SJSA1 (cell line): ENCODE results near the gene ADAMTS13. TPM values are rescaled to one million over a fixed set of nuclear protein-coding genes. Genes with fewer than 3 reads are reported as not detected.

Experiments used
- DNase-seq, 2 experiments: peaks; one replicate each; pipeline ENCODE4 v3.0.0-alpha.2; 2015 to 2020; ENCODE audit warnings: low spot score in 2 of 2, low read depth in 1 of 2
- H3K27ac ChIP-seq: fragments of 250-450 bp; sonication (Bioruptor Pico); 2 replicates; pipeline ENCODE4 v1.5.1; 2020; ENCODE audit warnings: mild to moderate bottlenecking, moderate library complexity
- H3K27me3 ChIP-seq: fragments of 250-450 bp; sonication (Bioruptor Pico); replicated peaks from 2 replicates; pipeline ENCODE4 v1.5.1; 2020; ENCODE audit warnings: mild to moderate bottlenecking, moderate library complexity
- H3K36me3 ChIP-seq: fragments of 250-450 bp; sonication (Bioruptor Pico); 2 replicates; pipeline ENCODE4 v1.5.1; 2020; ENCODE audit warnings: mild to moderate bottlenecking
- H3K4me1 ChIP-seq: fragments of 250-450 bp; sonication (Bioruptor Pico); replicated peaks from 2 replicates; pipeline ENCODE4 v1.6.1; 2021; ENCODE audit warnings: mild to moderate bottlenecking
- H3K4me3 ChIP-seq: fragments of 250-450 bp; sonication (Bioruptor Pico); 2 replicates; pipeline ENCODE4 v1.5.1; 2020; ENCODE audit warnings: mild to moderate bottlenecking
- H3K9me3 ChIP-seq: fragments of 250-450 bp; sonication (Bioruptor Pico); replicated peaks from 2 replicates; pipeline ENCODE4 v1.5.1; 2020; ENCODE audit warnings: mild to moderate bottlenecking
- total RNA-seq: library from RNA; depleted of rRNA; stranded (reverse); fragments of >200 nt; shearing (Covaris generic); gene quantifications from 2 replicates; pipeline ENCODE4 v1.2.3, GENCODE V29; 2014

Gene ADAMTS13
- total RNA-seq, 1 experiment from 2014 or later = 0.24 TPM

DNA sequence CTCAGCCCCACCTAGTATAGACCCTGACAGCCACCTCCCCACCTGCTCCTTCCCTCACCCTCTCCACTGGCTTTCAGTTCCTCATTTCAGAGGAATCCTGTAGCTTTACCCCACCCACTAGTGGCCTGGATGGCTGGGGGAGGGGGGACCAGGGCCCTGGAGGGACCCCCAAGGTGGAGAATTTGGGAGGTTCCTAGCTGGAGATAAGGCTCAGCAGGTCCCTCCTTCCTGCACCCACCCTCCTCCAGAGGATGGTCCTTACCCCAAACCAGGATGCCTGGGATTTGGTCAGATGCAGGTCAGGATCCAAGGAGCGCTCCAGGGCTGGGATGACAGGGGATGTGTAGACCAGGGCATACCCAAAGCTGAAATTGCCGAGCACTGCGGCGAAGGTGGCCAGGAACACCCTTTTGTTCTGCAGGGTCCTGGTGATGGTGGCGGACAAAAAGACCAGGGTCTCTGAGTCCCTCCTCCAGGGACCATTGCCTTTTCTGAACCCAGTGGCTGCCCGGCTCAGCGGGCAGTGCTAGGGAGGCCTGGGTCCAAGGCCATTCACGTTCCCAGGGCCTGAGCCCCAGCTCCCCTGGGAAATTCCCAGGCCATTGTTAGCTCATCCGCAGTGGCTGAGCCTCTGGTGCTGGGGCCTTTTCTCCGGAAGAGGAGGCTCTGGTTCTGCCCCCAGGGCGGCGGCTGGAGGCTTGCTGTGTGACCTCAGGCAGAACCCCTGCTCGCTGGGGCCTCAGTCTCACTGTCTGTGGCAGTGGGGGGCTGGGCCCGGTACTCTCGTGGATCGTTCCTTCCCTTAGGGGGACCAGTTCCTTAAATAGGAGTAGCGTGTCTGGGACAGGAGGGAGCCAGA, 56.1 kb downstream of the ADAMTS13 start:
- H3K4me1 ChIP-seq = peaks cover 15% of the 10 kb centered on the region
- H3K4me3 ChIP-seq = peak overlapping the region; percentile 53
- no peaks in the 10 kb centered on the region for H3K9me3 ChIP-seq
- DNase-seq = peak; percentile 74 to 79
- peak overlapping the region; percentile 66 for H3K27ac ChIP-seq
- peaks cover 41% of the 10 kb centered on the region for H3K36me3 ChIP-seq
- no peaks in the 10 kb centered on the region for H3K27me3 ChIP-seq

DNA sequence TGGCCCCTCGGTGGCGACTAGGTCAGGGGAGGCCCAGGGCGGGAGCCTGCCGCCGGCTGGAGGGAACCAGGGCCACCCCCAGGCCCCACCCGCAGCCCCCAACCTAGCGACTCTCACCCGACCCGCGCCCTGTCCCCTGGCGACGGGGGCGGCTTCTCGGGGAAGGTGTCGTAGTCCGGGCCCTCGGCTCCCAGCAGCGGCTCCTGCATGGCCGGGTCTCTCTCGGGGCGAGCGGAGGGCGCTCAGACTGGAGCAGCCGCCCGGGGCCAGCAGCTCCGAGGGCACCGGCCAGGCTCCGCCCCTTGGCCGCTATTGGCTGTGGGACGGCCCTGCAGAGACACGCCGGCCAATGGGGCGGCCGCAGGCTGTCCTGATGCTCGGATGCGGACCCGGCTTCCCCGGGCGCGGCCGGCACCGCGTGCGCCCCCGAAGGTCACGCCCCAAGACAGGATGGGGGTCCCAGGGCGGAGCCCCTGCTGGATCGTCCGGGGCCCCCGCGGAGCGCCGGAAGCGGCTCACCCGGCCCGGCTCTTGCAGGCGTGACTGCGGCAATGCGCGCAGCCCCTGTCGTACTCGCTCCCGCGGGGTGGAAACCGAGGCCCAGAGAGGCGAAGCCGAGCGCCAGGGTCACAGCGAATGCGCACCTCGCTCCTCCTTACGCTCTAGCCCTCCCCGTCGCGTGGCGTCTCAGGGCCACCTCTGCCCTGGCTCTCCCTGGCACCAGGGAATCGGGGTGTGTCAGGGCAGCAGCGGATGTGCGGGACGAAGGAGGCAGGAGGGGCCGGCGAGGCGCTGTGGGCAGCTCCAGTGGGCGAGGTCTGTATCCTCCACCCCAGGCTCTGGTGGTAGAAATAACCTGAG, 56.9 kb downstream of the ADAMTS13 start, which contains the start of gene SLC2A6:
Gene SLC2A6, minus strand, starts transcription at position 249 of the 861 bp plus-strand sequence. Its CDS starts 40 bp downstream, at position 209.
- peak; percentile 70 to 82 for DNase-seq
- Histone ChIP-seq H3K36me3 (peaks cover 32% of the 10 kb centered on the region), H3K4me3 (peak within 1 kb of the TSS; percentile 53), H3K9me3 (no peaks in the 10 kb centered on the region), H3K27ac (peak within 1 kb of the TSS; percentile 66), H3K4me1 (peaks cover 15% of the 10 kb centered on the region), H3K27me3 (no peaks in the 10 kb centered on the region)

DNA sequence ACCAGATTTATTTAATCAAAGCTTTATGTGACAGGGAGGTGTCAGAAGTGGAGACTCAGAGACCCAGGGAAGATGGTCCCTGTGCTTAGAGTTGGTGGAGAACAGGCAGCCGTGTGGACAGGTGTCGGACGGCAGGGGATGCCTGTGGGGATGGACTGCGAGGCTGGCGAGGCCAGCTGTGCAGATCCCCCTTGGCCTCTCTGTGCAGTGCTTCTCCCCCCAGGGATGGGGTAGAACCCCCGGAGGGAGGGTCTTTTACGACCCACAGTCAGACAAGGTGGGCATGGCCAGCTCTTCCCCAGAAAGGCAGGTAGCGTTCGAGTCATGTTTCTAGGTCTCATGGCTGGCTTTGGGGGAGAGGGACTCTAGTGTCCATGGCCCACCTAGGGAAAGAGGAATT, 61.4 kb downstream of the ADAMTS13 start:
- peaks cover 9% of the 10 kb centered on the region for H3K4me1 ChIP-seq
- H3K9me3 ChIP-seq = no peaks in the 10 kb centered on the region
- no peak overlapping the region for H3K4me3 ChIP-seq
- no peaks in the 10 kb centered on the region for H3K36me3 ChIP-seq
- H3K27ac ChIP-seq = no peak overlapping the region
- no peak for DNase-seq
- no peaks in the 10 kb centered on the region for H3K27me3 ChIP-seq

DNA sequence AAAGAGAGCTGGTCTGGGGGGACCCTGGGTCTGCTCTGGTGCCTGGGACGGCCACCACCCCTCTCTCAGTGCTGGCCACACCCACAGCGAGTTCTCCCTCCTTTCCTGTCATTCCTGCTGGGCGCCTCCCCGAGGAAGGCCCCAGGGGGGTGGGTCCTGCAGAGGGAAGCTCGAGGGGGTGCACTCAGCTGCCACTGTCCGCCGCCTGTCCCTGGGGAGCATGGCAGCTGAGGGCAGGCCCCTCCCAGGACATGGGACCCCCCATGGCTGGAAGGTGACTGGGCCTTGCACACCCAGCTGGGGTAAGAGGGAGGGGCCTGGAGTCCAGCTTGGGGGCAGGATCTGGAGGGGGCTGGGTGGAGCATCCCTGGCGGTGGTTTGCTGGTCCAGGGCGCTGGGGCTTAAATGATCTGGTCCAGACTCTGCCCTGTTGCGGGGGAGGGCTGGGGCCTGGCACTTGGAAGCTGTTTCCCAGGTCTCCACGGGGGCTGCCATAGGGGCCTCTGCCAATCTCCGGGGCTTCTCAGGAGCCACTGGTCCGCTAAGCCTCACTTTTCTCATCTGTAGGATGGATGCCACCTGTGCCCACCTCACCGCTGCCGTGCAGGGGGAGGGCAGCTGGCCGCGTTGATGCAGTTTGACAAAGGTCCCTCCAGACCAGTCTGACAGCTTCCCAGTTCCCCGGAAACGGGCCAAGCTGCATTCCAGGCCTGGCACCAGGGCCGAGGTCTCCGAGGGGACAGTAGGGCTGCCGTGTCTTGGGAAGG, 62.7 kb downstream of the ADAMTS13 start:
- Histone ChIP-seq H3K27ac (no peak overlapping the region), H3K27me3 (no peaks in the 10 kb centered on the region), H3K4me1 (peaks cover 17% of the 10 kb centered on the region), H3K36me3 (no peaks in the 10 kb centered on the region), H3K4me3 (no peak overlapping the region), H3K9me3 (no peaks in the 10 kb centered on the region)
- no peak for DNase-seq

DNA sequence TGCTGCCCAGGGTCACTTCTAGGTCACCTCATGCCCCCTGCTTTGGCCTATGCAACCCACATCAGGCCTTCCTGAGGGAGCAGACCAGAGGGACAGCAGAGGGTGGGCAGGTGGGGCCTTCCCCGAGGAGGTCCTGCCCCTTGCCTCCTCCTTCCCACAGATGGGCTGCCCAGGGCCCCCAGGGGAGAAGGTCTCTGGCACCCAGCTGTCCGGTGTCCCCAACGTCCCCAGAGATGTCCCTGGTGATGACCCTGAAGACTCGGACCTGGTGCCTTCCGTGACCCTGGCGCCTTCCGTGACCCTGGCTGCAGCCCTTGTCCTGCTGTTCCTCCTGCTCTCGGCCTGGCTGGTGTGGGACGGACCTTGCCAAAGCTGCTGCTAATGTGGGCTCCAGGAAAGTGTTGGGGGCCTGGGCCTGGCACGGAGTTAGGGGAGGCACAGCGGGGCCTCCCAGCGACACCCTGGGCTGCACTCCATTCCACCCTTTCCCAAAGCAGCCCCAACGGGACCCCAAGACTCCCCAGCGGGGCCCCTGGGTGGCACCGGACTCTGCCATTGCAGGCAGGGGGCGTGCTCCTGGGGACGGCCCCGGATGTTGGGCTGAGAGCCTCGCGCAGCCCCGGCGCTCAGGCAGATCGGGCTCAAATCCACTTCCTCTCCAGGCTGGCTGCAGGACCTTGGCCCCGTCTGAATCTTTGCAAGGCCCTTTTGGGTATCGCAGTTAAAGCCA, 63.5 kb downstream of the ADAMTS13 start:
- DNase-seq = no peak
- H3K4me3 ChIP-seq = no peak overlapping the region
- no peaks in the 10 kb centered on the region for H3K9me3 ChIP-seq
- no peak overlapping the region for H3K27ac ChIP-seq
- no peaks in the 10 kb centered on the region for H3K36me3 ChIP-seq
- H3K27me3 ChIP-seq = no peaks in the 10 kb centered on the region
- peaks cover 23% of the 10 kb centered on the region for H3K4me1 ChIP-seq

DNA sequence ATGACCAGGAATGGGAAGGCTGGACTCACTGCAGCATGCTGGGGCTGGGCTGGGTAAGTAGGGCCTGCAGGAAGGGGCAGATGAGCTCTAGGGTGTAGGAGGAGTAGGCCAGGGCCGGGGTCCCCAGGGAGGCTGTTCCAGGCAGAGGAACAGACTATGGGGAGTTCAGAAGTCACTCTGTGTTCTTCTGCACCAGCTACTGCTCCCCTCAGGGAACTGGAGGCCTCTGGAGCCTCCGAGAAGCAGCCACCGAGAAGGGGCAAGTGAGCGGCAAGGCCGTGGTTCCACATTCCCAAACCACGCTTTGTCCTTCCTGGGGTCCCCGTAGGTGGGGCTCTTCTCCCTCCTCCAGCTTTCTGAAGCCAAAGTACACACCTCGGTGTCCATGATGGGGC, 65.2 kb downstream of the ADAMTS13 start:
- no peak overlapping the region for H3K27ac ChIP-seq
- DNase-seq = no peak
- peaks cover 29% of the 10 kb centered on the region for H3K4me1 ChIP-seq
- H3K36me3 ChIP-seq = no peaks in the 10 kb centered on the region
- H3K9me3 ChIP-seq = no peaks in the 10 kb centered on the region
- no peak overlapping the region for H3K4me3 ChIP-seq
- H3K27me3 ChIP-seq = no peaks in the 10 kb centered on the region

DNA sequence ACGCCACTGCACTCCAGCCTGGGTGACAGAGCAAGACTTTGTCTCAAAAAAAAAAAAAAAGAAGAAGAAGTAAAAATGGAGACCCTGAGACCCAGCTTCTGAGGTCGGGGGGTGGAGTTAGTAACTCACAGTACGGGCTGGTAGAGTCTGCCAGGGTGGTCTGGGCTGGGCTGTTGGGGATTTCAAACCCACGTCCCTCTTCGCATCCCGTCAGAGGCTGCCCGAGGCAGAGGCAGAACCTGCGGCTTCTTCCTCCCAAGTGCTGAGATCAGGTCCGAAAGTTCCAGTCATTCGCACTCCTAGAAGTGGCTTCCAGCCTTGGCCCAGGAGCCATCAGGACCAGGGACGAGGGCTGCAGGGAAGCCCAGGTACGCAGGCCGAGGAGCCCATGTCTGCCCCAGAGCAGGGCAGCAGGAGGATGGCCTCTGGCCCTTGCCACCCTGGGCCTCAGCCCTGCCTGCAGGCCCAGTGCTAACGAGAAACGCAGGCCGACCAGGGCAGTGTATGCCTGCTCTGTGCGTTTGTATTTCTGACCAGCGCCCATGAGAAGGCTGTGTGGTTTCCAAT, 66.6 kb downstream of the ADAMTS13 start:
- DNase-seq = no peak
- Histone ChIP-seq H3K4me3 (no peak overlapping the region), H3K27ac (no peak overlapping the region)

DNA sequence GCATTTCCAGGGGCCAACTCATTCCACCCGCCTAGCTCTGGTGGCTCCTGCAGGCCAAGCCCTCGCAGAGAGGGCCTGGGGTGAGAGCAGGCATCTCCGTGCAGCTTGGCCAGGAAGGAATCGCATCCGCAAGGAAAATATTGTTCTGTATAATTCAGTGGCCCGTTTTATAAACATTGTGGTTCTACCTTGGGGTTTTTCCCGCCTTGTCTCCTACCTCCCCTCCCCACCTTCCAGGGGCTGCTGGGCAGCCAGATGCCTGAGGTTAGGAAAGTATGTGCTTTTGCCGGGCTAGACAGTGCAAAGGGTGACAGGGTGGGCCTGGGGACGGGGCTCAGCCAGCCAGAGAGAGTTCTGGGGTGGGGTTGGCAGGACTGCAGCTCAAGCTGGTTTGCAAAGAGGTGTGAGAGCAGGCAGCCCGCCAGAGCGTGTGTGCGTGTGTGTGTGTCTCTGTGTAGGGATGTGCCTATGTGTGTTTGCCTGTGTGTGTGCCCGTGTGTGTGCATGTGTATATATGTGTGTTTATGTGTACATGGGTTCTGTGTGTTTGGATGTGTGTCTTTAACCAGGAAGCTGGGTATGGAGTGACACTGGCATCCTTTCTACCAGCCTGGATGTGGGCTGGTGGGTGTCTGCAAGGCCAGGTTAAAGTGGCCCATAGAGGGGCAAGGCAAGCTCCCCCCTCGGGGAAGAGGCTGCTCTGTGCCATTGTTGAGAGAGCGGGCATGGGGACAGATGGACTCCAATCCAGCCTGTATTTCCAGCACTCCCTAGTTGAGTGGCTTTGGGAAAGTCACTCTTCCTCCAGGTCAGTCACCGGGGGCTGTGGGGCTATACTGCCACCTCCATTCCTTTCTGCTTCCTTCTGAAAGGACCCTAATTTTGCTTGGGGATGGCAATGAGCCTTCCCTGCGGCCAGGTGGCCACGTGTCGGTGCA, 67.4 kb downstream of the ADAMTS13 start:
- no peaks in the 10 kb centered on the region for H3K27me3 ChIP-seq
- no peak overlapping the region for H3K4me3 ChIP-seq
- no peaks in the 10 kb centered on the region for H3K9me3 ChIP-seq
- peaks cover 34% of the 10 kb centered on the region for H3K4me1 ChIP-seq
- DNase-seq = peak; percentile 61 to 65
- no peak overlapping the region for H3K27ac ChIP-seq
- no peaks in the 10 kb centered on the region for H3K36me3 ChIP-seq

More for the DNA sequence above, 66.6 kb downstream of the ADAMTS13 start:
- H3K9me3 ChIP-seq = no peaks in the 10 kb centered on the region
- no peaks in the 10 kb centered on the region for H3K36me3 ChIP-seq
- H3K4me1 ChIP-seq = peaks cover 34% of the 10 kb centered on the region
- H3K27me3 ChIP-seq = no peaks in the 10 kb centered on the region

DNA sequence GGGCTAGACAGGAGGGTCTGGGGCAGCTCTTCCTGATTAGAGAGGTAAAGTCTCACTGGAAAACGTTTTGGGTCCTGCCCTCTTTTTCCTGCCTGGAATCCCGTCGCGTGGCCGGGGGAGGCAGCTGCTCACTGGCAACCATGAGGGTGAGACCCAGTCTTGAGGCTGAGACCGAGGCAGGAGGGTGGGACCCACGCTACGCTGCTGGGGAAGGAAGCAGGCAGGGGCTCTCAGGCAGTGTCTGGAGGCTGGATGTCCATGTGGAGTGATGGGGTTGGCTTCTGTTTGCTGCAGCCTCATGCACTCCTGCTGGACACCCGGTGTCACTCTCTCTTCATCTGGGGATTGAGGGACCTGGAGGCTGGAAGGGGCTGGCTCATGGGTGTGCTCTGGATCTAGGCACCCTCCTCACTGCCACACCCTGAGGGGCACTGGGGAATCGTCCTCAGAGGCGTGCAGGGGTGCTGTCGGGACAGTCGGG, 68.1 kb downstream of the ADAMTS13 start:
- Histone ChIP-seq H3K4me1 (peaks cover 34% of the 10 kb centered on the region), H3K27ac (no peak overlapping the region), H3K36me3 (no peaks in the 10 kb centered on the region), H3K9me3 (no peaks in the 10 kb centered on the region), H3K4me3 (no peak overlapping the region), H3K27me3 (no peaks in the 10 kb centered on the region)
- DNase-seq = no peak

DNA sequence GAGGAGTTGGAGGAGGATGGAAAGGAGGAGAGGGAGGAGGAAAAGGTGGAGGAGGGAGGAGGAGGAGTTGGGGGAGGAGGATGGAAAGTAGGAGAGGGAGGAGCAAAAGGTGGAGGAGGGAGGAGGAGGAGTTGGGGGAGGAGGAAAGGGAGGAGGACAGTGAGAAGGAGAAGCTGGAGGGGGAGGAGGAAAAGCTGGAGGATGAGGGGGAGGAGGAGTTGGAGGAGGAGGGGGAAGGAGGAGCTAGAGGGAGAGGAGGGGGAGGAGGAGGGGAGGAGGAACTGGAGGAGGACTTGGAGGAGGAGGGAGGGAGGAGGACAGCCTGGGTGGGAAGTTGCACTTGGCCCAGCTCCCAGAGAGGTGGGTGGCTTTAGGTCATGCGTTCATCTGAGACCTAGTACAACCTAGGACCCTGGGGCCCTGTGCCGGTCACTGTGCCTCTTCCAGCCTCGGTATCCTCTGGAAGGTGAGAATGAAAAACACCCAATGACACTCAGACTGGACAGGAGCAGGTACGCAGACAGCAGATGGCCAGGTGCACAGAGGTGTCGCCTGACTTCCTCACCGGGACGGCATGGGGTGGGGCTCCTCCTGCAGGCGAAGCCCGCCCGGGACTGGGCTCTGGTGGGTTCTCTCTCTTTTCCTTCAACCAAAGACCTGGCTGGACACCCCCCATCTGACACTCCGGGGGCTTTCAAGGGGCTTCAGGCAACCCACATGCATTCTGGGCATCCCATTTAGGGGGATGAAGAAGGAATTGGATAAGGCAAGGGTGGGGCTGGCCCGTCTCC, 68.9 kb downstream of the ADAMTS13 start:
- Histone ChIP-seq H3K36me3 (no peaks in the 10 kb centered on the region), H3K4me3 (no peak overlapping the region), H3K27me3 (no peaks in the 10 kb centered on the region), H3K27ac (no peak overlapping the region), H3K9me3 (no peaks in the 10 kb centered on the region), H3K4me1 (peaks cover 35% of the 10 kb centered on the region)
- DNase-seq = no peak

DNA sequence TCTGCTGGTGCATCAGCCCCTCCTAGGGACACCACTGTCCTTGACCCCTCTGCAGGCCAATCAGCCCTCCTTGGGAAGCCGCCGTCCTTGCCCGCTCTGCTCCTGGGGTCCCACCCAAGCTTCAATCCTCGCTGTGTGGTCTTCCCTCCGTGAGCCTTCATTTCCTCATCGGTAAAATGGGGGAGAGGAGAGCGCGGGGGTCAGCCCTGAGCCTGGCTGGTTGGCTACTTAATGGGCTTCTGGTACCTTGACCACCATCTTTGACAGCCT, 69.4 kb downstream of the ADAMTS13 start:
- H3K27ac ChIP-seq = no peak overlapping the region
- peaks cover 40% of the 10 kb centered on the region for H3K4me1 ChIP-seq
- H3K9me3 ChIP-seq = no peaks in the 10 kb centered on the region
- no peak for DNase-seq
- no peaks in the 10 kb centered on the region for H3K27me3 ChIP-seq
- H3K4me3 ChIP-seq = no peak overlapping the region
- H3K36me3 ChIP-seq = no peaks in the 10 kb centered on the region
